HepG2 (cell line): ENCODE data around the gene MTTP. TPM values are rescaled to one million over a fixed set of nuclear protein-coding genes. Genes with fewer than 3 reads are reported as not detected.

Source experiments
- ISL2 ChIP-seq: sonication (generic); formaldehyde crosslinking; IDR thresholded peaks from 2 replicates; pipeline ENCODE4 v1.5.0; 2020; ENCODE audit warnings: missing genetic modification reagents
- NFE2L1 ChIP-seq: sonication (generic); formaldehyde crosslinking; IDR thresholded peaks from 2 replicates; pipeline ENCODE4 v1.4.0; 2020; ENCODE audit warnings: missing genetic modification reagents, mild to moderate bottlenecking, borderline replicate concordance
- PHB2 ChIP-seq: fragments of 450-650 bp; IDR thresholded peaks from 2 replicates; pipeline ENCODE4 v1.6.1; 2018; ENCODE audit not compliant: partially characterized antibody
- PRMT3 ChIP-seq: sonication (generic); formaldehyde crosslinking; IDR thresholded peaks from 2 replicates; pipeline ENCODE4 v1.8.1; 2022; ENCODE audit warnings: low read depth, mild to moderate bottlenecking, moderate library complexity, missing genetic modification reagents, borderline replicate concordance
- SNAI1 ChIP-seq: sonication (generic); formaldehyde crosslinking; IDR thresholded peaks from 2 replicates; pipeline ENCODE4 v1.5.0; 2020; ENCODE audit warnings: mild to moderate bottlenecking, missing genetic modification reagents, borderline replicate concordance
- ZNF251 ChIP-seq: sonication (generic); formaldehyde crosslinking; IDR thresholded peaks from 2 replicates; pipeline ENCODE4 v1.9.0; 2021; ENCODE audit warnings: mild to moderate bottlenecking, missing genetic modification reagents
- polyA plus RNA-seq, 8 experiments: library from polyadenylated mRNA; depleted of rRNA in 3 of 8; stranded (reverse) in 7 of 8; unstranded in 1 of 8; fragments of >200 nt; fragmentation: Illumina TruSeq in 4 of 8; extraction: Trizol in 4 of 8; gene quantifications; 2 replicates each; pipeline versions ENCODE4 v1.2.1 to v1.2.3, GENCODE V29; 2011 to 2016; ENCODE audit warnings: low read depth in 4 of 8, missing spikeins in 1 of 8, mixed read lengths in 1 of 8; ENCODE audit not compliant: insufficient read depth in 1 of 8
- total RNA-seq, 5 experiments: library from RNA; depleted of rRNA; stranded (reverse); fragments of >200 nt; fragmentation: Illumina TruSeq; extraction: Trizol; gene quantifications; 2 replicates each; pipeline ENCODE4 v1.2.3, GENCODE V29; 2016; ENCODE audit warnings: low read depth in 1 of 5
- TF ChIP-seq, protein P1 (sequence below): sonication (generic); formaldehyde crosslinking; IDR thresholded peaks from 2 replicates; pipeline ENCODE4 v1.5.1; 2020; ENCODE audit warnings: mild to moderate bottlenecking, missing genetic modification reagents, borderline replicate concordance
- TF ChIP-seq, protein P2 (sequence below): sonication (generic); formaldehyde crosslinking; IDR thresholded peaks from 2 replicates; pipeline ENCODE4 v1.4.0; 2020; ENCODE audit warnings: missing genetic modification reagents, borderline replicate concordance
- TF ChIP-seq, protein P3 (sequence below): sonication (generic); formaldehyde crosslinking; IDR thresholded peaks from 2 replicates; pipeline ENCODE4 v1.5.1; 2020; ENCODE audit warnings: mild to moderate bottlenecking, missing genetic modification reagents
- TF ChIP-seq, protein P4 (sequence below), 2 experiments: sonication (generic) in 1 of 2; formaldehyde crosslinking in 1 of 2; IDR thresholded peaks; 2 replicates each; pipeline versions ENCODE4 v1.4.0 to v1.6.1; 2016 to 2020; ENCODE audit warnings: borderline replicate concordance in 1 of 2, low read depth in 1 of 2, mild to moderate bottlenecking in 1 of 2, missing genetic modification reagents in 1 of 2

The MTTP gene
- total and polyA plus RNA-seq, 2 of the 13 experiments (the other 11 are each of a cell fraction or from before 2014, with no cell fraction given): 84.7 to 102 TPM

DNA sequence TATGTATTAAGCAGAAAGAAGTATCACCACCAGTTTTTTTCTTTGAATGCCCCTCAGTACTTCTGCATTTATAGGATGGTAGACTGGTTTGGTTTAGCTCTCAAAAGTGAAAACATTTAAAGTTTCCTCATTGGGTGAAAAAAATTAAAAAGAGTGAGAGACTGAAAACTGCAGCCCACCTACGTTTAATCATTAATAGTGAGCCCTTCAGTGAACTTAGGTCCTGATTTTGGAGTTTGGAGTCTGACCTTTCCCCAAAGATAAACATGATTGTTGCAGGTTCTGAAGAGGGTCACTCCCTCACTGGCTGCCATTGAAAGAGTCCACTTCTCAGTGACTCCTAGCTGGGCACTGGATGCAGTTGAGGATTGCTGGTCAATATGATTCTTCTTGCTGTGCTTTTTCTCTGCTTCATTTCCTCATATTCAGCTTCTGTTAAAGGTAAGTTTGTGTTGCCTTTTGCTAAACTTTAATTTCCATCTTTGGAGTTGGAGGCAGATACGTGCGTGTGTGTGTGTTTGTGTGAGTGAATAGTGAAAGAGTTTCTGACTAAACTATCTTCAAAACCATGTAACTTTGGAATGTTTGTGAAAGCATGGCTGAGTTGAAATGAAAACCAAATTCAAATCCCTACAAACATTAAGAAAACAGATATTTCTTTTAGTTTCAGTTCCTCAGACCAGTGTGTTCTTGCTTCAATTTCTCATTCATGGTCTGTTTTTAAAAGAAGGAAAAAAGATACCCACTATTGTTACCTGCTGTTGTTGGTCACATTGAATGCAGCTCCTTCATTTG is at the start of gene MTTP (continued):
- TF ChIP-seq, protein P1, sequence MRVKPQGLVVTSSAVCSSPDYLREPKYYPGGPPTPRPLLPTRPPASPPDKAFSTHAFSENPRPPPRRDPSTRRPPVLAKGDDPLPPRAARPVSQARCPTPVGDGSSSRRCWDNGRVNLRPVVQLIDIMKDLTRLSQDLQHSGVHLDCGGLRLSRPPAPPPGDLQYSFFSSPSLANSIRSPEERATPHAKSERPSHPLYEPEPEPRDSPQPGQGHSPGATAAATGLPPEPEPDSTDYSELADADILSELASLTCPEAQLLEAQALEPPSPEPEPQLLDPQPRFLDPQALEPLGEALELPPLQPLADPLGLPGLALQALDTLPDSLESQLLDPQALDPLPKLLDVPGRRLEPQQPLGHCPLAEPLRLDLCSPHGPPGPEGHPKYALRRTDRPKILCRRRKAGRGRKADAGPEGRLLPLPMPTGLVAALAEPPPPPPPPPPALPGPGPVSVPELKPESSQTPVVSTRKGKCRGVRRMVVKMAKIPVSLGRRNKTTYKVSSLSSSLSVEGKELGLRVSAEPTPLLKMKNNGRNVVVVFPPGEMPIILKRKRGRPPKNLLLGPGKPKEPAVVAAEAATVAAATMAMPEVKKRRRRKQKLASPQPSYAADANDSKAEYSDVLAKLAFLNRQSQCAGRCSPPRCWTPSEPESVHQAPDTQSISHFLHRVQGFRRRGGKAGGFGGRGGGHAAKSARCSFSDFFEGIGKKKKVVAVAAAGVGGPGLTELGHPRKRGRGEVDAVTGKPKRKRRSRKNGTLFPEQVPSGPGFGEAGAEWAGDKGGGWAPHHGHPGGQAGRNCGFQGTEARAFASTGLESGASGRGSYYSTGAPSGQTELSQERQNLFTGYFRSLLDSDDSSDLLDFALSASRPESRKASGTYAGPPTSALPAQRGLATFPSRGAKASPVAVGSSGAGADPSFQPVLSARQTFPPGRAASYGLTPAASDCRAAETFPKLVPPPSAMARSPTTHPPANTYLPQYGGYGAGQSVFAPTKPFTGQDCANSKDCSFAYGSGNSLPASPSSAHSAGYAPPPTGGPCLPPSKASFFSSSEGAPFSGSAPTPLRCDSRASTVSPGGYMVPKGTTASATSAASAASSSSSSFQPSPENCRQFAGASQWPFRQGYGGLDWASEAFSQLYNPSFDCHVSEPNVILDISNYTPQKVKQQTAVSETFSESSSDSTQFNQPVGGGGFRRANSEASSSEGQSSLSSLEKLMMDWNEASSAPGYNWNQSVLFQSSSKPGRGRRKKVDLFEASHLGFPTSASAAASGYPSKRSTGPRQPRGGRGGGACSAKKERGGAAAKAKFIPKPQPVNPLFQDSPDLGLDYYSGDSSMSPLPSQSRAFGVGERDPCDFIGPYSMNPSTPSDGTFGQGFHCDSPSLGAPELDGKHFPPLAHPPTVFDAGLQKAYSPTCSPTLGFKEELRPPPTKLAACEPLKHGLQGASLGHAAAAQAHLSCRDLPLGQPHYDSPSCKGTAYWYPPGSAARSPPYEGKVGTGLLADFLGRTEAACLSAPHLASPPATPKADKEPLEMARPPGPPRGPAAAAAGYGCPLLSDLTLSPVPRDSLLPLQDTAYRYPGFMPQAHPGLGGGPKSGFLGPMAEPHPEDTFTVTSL (CRISPR knock-in tag): peak; percentile 70; the same call in 1 of the 2 replicates
- TF ChIP-seq, protein P2, sequence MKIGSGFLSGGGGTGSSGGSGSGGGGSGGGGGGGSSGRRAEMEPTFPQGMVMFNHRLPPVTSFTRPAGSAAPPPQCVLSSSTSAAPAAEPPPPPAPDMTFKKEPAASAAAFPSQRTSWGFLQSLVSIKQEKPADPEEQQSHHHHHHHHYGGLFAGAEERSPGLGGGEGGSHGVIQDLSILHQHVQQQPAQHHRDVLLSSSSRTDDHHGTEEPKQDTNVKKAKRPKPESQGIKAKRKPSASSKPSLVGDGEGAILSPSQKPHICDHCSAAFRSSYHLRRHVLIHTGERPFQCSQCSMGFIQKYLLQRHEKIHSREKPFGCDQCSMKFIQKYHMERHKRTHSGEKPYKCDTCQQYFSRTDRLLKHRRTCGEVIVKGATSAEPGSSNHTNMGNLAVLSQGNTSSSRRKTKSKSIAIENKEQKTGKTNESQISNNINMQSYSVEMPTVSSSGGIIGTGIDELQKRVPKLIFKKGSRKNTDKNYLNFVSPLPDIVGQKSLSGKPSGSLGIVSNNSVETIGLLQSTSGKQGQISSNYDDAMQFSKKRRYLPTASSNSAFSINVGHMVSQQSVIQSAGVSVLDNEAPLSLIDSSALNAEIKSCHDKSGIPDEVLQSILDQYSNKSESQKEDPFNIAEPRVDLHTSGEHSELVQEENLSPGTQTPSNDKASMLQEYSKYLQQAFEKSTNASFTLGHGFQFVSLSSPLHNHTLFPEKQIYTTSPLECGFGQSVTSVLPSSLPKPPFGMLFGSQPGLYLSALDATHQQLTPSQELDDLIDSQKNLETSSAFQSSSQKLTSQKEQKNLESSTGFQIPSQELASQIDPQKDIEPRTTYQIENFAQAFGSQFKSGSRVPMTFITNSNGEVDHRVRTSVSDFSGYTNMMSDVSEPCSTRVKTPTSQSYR: no peak
- TF ChIP-seq PRMT3 (CRISPR knock-in tag) (no peak), ISL2 (peak; percentile 66; the same call in 1 of the 2 replicates), SNAI1 (CRISPR knock-in tag) (no peak), PHB2 (no peak), ZNF251 (no peak), NFE2L1 (CRISPR knock-in tag) (no peak)
- TF ChIP-seq, protein P3, sequence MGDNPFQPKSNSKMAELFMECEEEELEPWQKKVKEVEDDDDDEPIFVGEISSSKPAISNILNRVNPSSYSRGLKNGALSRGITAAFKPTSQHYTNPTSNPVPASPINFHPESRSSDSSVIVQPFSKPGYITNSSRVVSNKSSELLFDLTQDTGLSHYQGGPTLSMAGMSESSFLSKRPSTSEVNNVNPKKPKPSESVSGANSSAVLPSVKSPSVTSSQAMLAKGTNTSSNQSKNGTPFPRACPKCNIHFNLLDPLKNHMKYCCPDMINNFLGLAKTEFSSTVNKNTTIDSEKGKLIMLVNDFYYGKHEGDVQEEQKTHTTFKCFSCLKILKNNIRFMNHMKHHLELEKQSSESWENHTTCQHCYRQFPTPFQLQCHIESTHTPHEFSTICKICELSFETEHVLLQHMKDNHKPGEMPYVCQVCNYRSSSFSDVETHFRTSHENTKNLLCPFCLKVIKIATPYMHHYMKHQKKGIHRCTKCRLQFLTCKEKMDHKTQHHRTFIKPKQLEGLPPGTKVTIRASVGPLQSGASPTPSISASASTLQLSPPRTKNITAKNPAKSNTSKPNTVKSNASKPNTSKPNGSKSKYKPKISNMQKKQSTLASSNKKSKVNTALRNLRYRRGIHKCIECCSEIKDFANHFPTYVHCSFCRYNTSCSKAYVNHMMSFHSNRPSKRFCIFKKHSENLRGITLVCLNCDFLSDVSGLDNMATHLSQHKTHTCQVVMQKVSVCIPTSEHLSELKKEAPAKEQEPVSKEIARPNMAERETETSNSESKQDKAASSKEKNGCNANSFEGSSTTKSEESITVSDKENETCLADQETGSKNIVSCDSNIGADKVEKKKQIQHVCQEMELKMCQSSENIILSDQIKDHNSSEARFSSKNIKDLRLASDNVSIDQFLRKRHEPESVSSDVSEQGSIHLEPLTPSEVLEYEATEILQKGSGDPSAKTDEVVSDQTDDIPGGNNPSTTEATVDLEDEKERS: 0 out of 2 replicates have a peak, but pooled peaks have one; percentile 70
- TF ChIP-seq, protein P4, sequence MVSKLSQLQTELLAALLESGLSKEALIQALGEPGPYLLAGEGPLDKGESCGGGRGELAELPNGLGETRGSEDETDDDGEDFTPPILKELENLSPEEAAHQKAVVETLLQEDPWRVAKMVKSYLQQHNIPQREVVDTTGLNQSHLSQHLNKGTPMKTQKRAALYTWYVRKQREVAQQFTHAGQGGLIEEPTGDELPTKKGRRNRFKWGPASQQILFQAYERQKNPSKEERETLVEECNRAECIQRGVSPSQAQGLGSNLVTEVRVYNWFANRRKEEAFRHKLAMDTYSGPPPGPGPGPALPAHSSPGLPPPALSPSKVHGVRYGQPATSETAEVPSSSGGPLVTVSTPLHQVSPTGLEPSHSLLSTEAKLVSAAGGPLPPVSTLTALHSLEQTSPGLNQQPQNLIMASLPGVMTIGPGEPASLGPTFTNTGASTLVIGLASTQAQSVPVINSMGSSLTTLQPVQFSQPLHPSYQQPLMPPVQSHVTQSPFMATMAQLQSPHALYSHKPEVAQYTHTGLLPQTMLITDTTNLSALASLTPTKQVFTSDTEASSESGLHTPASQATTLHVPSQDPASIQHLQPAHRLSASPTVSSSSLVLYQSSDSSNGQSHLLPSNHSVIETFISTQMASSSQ (IDR thresholded peaks at IDR 0.05; ENCODE audit: low read depth): peak; percentile 92
- TF ChIP-seq, protein P4 (CRISPR knock-in tag; IDR thresholded peaks at IDR 0.05; ENCODE audit: borderline replicate concordance): peak; percentile 95
